Activated T-helper 17 cell treated with anti-CD3 and anti-CD28 coated beads, Interleukin-2, amount 50 U/mL, for 72 hours (primary cell): Measurements from ENCODE around the gene MUC4. TPM values are rescaled to one million over a fixed set of nuclear protein-coding genes. Genes with fewer than 3 reads are reported as not detected.
"Not testable (repeated sequence)": the region's sequence is repeated elsewhere in the genome, so short reads cannot be mapped to it uniquely, and the experiment has no call there.

ENCODE experiments used
- ATAC-seq: fragments of 150-1000 bp; cut with Tn5 transposase; replicated peaks from 2 replicates; pipeline ENCODE4 v1.10.0; 2021; ENCODE audit warnings: mild to moderate bottlenecking, moderate library complexity
- H3K27ac Mint-ChIP-seq: one replicate; pipeline ENCODE4 v1.8.0; 2022; ENCODE audit warnings: mixed read lengths
- H3K27me3 Mint-ChIP-seq: one replicate; pipeline ENCODE4 v1.8.0; 2022; ENCODE audit warnings: mixed read lengths
- H3K36me3 Mint-ChIP-seq: one replicate; pipeline ENCODE4 v1.8.0; 2022; ENCODE audit warnings: low read depth, mild to moderate bottlenecking, mixed read lengths
- H3K4me1 Mint-ChIP-seq: one replicate; pipeline ENCODE4 v1.8.0; 2022; ENCODE audit warnings: mixed read lengths
- H3K4me3 Mint-ChIP-seq: one replicate; pipeline ENCODE4 v1.8.0; 2022; ENCODE audit warnings: mild to moderate bottlenecking, mixed read lengths
- H3K9me3 Mint-ChIP-seq: one replicate; pipeline ENCODE4 v1.8.0; 2022; ENCODE audit warnings: mixed read lengths
- total RNA-seq, 2 donors: library from RNA; stranded (reverse); gene quantifications; one replicate each; pipeline ENCODE4 v1.2.3, GENCODE V29; 2022

The MUC4 gene
- total RNA-seq, 2 donors from 2014 or later = 2.4 to 3.1 TPM

- H3K9me3 Mint-ChIP-seq = no peaks in the 10 kb centered on the region
- H3K4me1 Mint-ChIP-seq = peaks cover 6% of the 10 kb centered on the region
- no peak overlapping the region for H3K27ac Mint-ChIP-seq
- no peak for ATAC-seq
- peaks cover 31% of the 10 kb centered on the region for H3K27me3 Mint-ChIP-seq
- H3K36me3 Mint-ChIP-seq = no peaks in the 10 kb centered on the region
- peak overlapping the region; percentile 9 for H3K4me3 Mint-ChIP-seq
Measured at GRCh38 chr3:195757438-195757770, 54.3 kb downstream of the MUC4 start.

- Mint-ChIP-seq H3K9me3 (no peaks in the 10 kb centered on the region), H3K36me3 (no peaks in the 10 kb centered on the region), H3K4me3 (peak overlapping the region; percentile 9), H3K27ac (no peak overlapping the region), H3K27me3 (peaks cover 27% of the 10 kb centered on the region), H3K4me1 (peaks cover 6% of the 10 kb centered on the region)
- ATAC-seq = peak; percentile 90
Measured at GRCh38 chr3:195755791-195756676, 55.7 kb downstream of the MUC4 start.

- no peak overlapping the region for H3K27ac Mint-ChIP-seq
- ATAC-seq = no peak
- peak overlapping the region; percentile 9 for H3K4me3 Mint-ChIP-seq
- no peaks in the 10 kb centered on the region for H3K36me3 Mint-ChIP-seq
- H3K9me3 Mint-ChIP-seq = no peaks in the 10 kb centered on the region
- H3K27me3 Mint-ChIP-seq = peaks cover 21% of the 10 kb centered on the region
- peaks cover 6% of the 10 kb centered on the region for H3K4me1 Mint-ChIP-seq
Measured at GRCh38 chr3:195755391-195755790, 56.3 kb downstream of the MUC4 start.

- ATAC-seq = no peak
- Mint-ChIP-seq H3K36me3 (no peaks in the 10 kb centered on the region), H3K27me3 (peaks cover 16% of the 10 kb centered on the region), H3K4me3 (no peak overlapping the region), H3K4me1 (peaks cover 6% of the 10 kb centered on the region), H3K27ac (no peak overlapping the region), H3K9me3 (no peaks in the 10 kb centered on the region)
Measured at GRCh38 chr3:195754906-195755305, 56.8 kb downstream of the MUC4 start.

GRCh38 chr3:195754141-195754540 lies 57.6 kb downstream of the MUC4 start:
- Mint-ChIP-seq H3K4me3 (no peak overlapping the region), H3K27ac (no peak overlapping the region), H3K27me3 (peaks cover 10% of the 10 kb centered on the region), H3K36me3 (no peaks in the 10 kb centered on the region), H3K4me1 (peaks cover 6% of the 10 kb centered on the region), H3K9me3 (no peaks in the 10 kb centered on the region)
- no peak for ATAC-seq

- no peak for ATAC-seq
- Mint-ChIP-seq H3K27ac (no peak overlapping the region), H3K36me3 (no peaks in the 10 kb centered on the region)
Measured at GRCh38 chr3:195753581-195753980, 58.1 kb downstream of the MUC4 start.

GRCh38 chr3:195752546-195753331 lies 59.0 kb downstream of the MUC4 start:
- H3K4me3 Mint-ChIP-seq = no peak overlapping the region
- no peaks in the 10 kb centered on the region for H3K9me3 Mint-ChIP-seq
- peaks cover 11% of the 10 kb centered on the region for H3K4me1 Mint-ChIP-seq
- ATAC-seq = no peak
- H3K27ac Mint-ChIP-seq = no peak overlapping the region
- H3K36me3 Mint-ChIP-seq = no peaks in the 10 kb centered on the region
- H3K27me3 Mint-ChIP-seq = peaks cover 5% of the 10 kb centered on the region

More at GRCh38 chr3:195753581-195753980, 58.1 kb downstream of the MUC4 start:
- H3K9me3 Mint-ChIP-seq = no peaks in the 10 kb centered on the region
- H3K4me3 Mint-ChIP-seq = no peak overlapping the region
- peaks cover 10% of the 10 kb centered on the region for H3K4me1 Mint-ChIP-seq
- peaks cover 8% of the 10 kb centered on the region for H3K27me3 Mint-ChIP-seq

GRCh38 chr3:195752066-195752465 lies 59.7 kb downstream of the MUC4 start:
- peaks cover 3% of the 10 kb centered on the region for H3K27me3 Mint-ChIP-seq
- H3K9me3 Mint-ChIP-seq = no peaks in the 10 kb centered on the region
- no peak overlapping the region for H3K27ac Mint-ChIP-seq
- no peak for ATAC-seq
- H3K4me1 Mint-ChIP-seq = peaks cover 11% of the 10 kb centered on the region
- no peak overlapping the region for H3K4me3 Mint-ChIP-seq
- no peaks in the 10 kb centered on the region for H3K36me3 Mint-ChIP-seq

- H3K4me1 Mint-ChIP-seq = peaks cover 8% of the 10 kb centered on the region
- no peak overlapping the region for H3K27ac Mint-ChIP-seq
- no peaks in the 10 kb centered on the region for H3K36me3 Mint-ChIP-seq
- no peak overlapping the region for H3K4me3 Mint-ChIP-seq
- no peaks in the 10 kb centered on the region for H3K9me3 Mint-ChIP-seq
- H3K27me3 Mint-ChIP-seq = no peaks in the 10 kb centered on the region
- ATAC-seq = no peak
Measured at GRCh38 chr3:195751560-195751959, 60.2 kb downstream of the MUC4 start.

GRCh38 chr3:195750797-195751520 lies 60.8 kb downstream of the MUC4 start:
- no peaks in the 10 kb centered on the region for H3K36me3 Mint-ChIP-seq
- no peak for ATAC-seq
- no peak overlapping the region for H3K4me3 Mint-ChIP-seq
- no peaks in the 10 kb centered on the region for H3K9me3 Mint-ChIP-seq
- peaks cover 12% of the 10 kb centered on the region for H3K4me1 Mint-ChIP-seq
- no peaks in the 10 kb centered on the region for H3K27me3 Mint-ChIP-seq
- H3K27ac Mint-ChIP-seq = no peak overlapping the region

GRCh38 chr3:195749101-195749500 lies 62.6 kb downstream of the MUC4 start:
- H3K27me3 Mint-ChIP-seq, H3K36me3 Mint-ChIP-seq, H3K27ac Mint-ChIP-seq, ATAC-seq, H3K9me3 Mint-ChIP-seq: not testable (repeated sequence)
- H3K4me1 Mint-ChIP-seq = peaks cover 15% of the 10 kb centered on the region
- peak overlapping the region; percentile 27 for H3K4me3 Mint-ChIP-seq

- Mint-ChIP-seq H3K27ac (no peak overlapping the region), H3K27me3 (no peaks in the 10 kb centered on the region), H3K36me3 (no peaks in the 10 kb centered on the region), H3K9me3 (no peaks in the 10 kb centered on the region), H3K4me3 (peak overlapping the region; percentile 27), H3K4me1 (peaks cover 15% of the 10 kb centered on the region)
- no peak for ATAC-seq
Measured at GRCh38 chr3:195748661-195749060, 63.1 kb downstream of the MUC4 start.

- Mint-ChIP-seq H3K4me3 (peak overlapping the region; percentile 17), H3K27ac (peak overlapping the region; percentile 34), H3K4me1 (peaks cover 15% of the 10 kb centered on the region), H3K27me3 (no peaks in the 10 kb centered on the region), H3K36me3 (no peaks in the 10 kb centered on the region), H3K9me3 (no peaks in the 10 kb centered on the region)
- no peak for ATAC-seq
Measured at GRCh38 chr3:195746751-195747150, 65.0 kb downstream of the MUC4 start.

- H3K4me3 Mint-ChIP-seq = no peak overlapping the region
- H3K36me3 Mint-ChIP-seq = no peaks in the 10 kb centered on the region
- no peak overlapping the region for H3K27ac Mint-ChIP-seq
- ATAC-seq = no peak
- no peaks in the 10 kb centered on the region for H3K9me3 Mint-ChIP-seq
- H3K27me3 Mint-ChIP-seq = no peaks in the 10 kb centered on the region
- H3K4me1 Mint-ChIP-seq = peaks cover 15% of the 10 kb centered on the region
Measured at GRCh38 chr3:195746346-195746745, 65.4 kb downstream of the MUC4 start.
